ENCODE results near the gene IGFN1. TPM values are rescaled to one million over a fixed set of nuclear protein-coding genes. Genes with fewer than 3 reads are reported as not detected.
A peak's percentile ranks its signal among the peaks of the same experiment; 100 is the strongest.

IGFN1 gene
- polyA plus RNA-seq, 1 of the 3 experiments (the other 2 are of a cell fraction), result 0.18 TPM

- Histone ChIP-seq H3K4me3 (ENCODE audit: low read depth in 2 of 2, low read length in 1 of 2) (no peak overlapping the region), H3K4me1 (ENCODE audit: control insufficient read depth in 1 of 2, insufficient read depth in 2 of 2, low read depth in 1 of 2, low read length in 1 of 2) (peaks cover 1 to 10% of the 10 kb centered on the region in 2 experiments; a peak in 2 of 4 replicates), H3K79me2 (ENCODE audit: insufficient read depth) (no peaks in the 10 kb centered on the region), H3K9ac (no peak overlapping the region), H3K27me3 (ENCODE audit: insufficient read depth) (no peaks in the 10 kb centered on the region), H3F3A (replicated peaks; ENCODE audit: insufficient read depth) (no peaks in the 10 kb centered on the region), H4K20me1 (ENCODE audit: insufficient read depth) (no peaks in the 10 kb centered on the region), H3K9me2 (no peaks in the 10 kb centered on the region), H3K9me3 (no peaks in the 10 kb centered on the region), H2AFZ (ENCODE audit: low read depth) (no peak overlapping the region), H3K4me2 (no peak overlapping the region), H3K27ac (ENCODE audit: low read depth in 2 of 2, low read length in 1 of 2) (no peak overlapping the region), H3K36me3 (replicated peaks in 1 of 2; ENCODE audit: control insufficient read depth in 1 of 2, insufficient read depth in 2 of 2, low read length in 1 of 2) (no peaks in the 10 kb centered on the region)
- TF ChIP-seq POLR2AphosphoS5 (IDR thresholded peaks at IDR 0.05; ENCODE audit: low read depth, low read length), result no peak
- TF ChIP-seq ELF1 (IDR thresholded peaks at IDR 0.05), result no peak
- WGBS (ENCODE audit: low lambda C conversion rate), result 89% methylated on average over 11 of the region's 11 CpGs
- ChIA-PET POLR2A (no interaction called here), CTCF (interaction anchor here (0.6 to 9.6 kb wide), 5 partner anchors 21 to 253 kb away, joined by 3 to 99 read pairs (median 21); no protein-coding TSS in a partner anchor)
- DNase-seq, result peak; percentile 16
Observed at GRCh38 chr1:201260236-201260590, 69.6 kb downstream of the IGFN1 start.

DNA sequence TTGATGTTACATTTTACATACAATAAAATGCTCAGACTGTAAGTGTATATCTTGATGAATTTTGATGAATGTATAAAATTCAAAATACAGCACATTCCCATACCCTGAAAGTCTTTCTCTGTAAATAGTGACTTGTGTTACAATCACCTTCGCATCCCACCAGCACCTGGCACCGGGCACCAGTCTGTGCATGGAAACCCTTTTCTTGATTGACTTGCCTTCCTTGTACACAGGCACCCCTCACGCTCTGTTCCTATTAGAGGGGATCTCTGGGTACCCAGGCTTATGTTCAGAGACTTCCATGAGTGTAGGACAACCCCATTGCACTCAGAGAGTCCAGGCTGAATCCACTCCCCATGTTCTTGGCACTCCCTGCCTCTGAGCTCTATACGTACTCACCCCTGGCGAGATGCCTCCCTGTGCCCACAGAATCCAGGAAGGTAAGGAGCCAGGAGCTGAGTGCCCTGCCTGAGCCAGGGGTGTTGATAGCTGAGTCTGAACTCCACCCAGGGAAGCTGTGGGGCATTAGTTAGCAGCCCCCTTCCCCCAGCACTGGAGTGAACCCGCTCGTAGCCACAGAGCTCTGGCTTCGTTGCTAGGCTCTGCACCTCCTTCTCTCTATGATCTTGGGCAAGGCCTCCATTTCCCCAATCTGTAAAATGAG lies 70.2 kb downstream of the IGFN1 start:
- no peak overlapping the region for H3K9ac ChIP-seq
- 89% methylated on average over 8 of the region's 8 CpGs for WGBS (ENCODE audit: low lambda C conversion rate)
- CTCF ChIA-PET, result interaction anchor here (0.6 to 9.6 kb wide), 5 partner anchors 21 to 100 kb away, joined by 3 to 99 read pairs (median 21); no protein-coding TSS in a partner anchor

More for the DNA sequence above, 70.2 kb downstream of the IGFN1 start:
- Histone ChIP-seq H3K4me1 (ENCODE audit: control insufficient read depth in 1 of 2, insufficient read depth in 2 of 2, low read depth in 1 of 2, low read length in 1 of 2) (peaks cover 6 to 10% of the 10 kb centered on the region in 2 experiments; a peak in 3 of 4 replicates), H4K20me1 (ENCODE audit: insufficient read depth) (no peaks in the 10 kb centered on the region), H3K9me2 (no peaks in the 10 kb centered on the region), H3K36me3 (replicated peaks in 1 of 2; ENCODE audit: control insufficient read depth in 1 of 2, insufficient read depth in 2 of 2, low read length in 1 of 2) (no peaks in the 10 kb centered on the region), H3K27me3 (ENCODE audit: insufficient read depth) (no peaks in the 10 kb centered on the region), H3F3A (replicated peaks; ENCODE audit: insufficient read depth) (no peaks in the 10 kb centered on the region), H3K27ac (ENCODE audit: low read depth in 2 of 2, low read length in 1 of 2) (no peak overlapping the region), H3K4me3 (ENCODE audit: low read depth in 2 of 2, low read length in 1 of 2) (no peak overlapping the region), H3K79me2 (ENCODE audit: insufficient read depth) (no peaks in the 10 kb centered on the region), H3K9me3 (no peaks in the 10 kb centered on the region), H2AFZ (ENCODE audit: low read depth) (no peak overlapping the region), H3K4me2 (no peak overlapping the region)
- POLR2A ChIA-PET, result no interaction called here
- TF ChIP-seq, protein P1, sequence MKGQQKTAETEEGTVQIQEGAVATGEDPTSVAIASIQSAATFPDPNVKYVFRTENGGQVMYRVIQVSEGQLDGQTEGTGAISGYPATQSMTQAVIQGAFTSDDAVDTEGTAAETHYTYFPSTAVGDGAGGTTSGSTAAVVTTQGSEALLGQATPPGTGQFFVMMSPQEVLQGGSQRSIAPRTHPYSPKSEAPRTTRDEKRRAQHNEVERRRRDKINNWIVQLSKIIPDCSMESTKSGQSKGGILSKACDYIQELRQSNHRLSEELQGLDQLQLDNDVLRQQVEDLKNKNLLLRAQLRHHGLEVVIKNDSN (IDR thresholded peaks at IDR 0.05; ENCODE audit: borderline replicate concordance, low read depth), result no peak
- TF ChIP-seq, protein P2, sequence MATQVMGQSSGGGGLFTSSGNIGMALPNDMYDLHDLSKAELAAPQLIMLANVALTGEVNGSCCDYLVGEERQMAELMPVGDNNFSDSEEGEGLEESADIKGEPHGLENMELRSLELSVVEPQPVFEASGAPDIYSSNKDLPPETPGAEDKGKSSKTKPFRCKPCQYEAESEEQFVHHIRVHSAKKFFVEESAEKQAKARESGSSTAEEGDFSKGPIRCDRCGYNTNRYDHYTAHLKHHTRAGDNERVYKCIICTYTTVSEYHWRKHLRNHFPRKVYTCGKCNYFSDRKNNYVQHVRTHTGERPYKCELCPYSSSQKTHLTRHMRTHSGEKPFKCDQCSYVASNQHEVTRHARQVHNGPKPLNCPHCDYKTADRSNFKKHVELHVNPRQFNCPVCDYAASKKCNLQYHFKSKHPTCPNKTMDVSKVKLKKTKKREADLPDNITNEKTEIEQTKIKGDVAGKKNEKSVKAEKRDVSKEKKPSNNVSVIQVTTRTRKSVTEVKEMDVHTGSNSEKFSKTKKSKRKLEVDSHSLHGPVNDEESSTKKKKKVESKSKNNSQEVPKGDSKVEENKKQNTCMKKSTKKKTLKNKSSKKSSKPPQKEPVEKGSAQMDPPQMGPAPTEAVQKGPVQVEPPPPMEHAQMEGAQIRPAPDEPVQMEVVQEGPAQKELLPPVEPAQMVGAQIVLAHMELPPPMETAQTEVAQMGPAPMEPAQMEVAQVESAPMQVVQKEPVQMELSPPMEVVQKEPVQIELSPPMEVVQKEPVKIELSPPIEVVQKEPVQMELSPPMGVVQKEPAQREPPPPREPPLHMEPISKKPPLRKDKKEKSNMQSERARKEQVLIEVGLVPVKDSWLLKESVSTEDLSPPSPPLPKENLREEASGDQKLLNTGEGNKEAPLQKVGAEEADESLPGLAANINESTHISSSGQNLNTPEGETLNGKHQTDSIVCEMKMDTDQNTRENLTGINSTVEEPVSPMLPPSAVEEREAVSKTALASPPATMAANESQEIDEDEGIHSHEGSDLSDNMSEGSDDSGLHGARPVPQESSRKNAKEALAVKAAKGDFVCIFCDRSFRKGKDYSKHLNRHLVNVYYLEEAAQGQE (IDR thresholded peaks at IDR 0.05; ENCODE audit: low read depth, low read length), result no peak
- no peak for TF ChIP-seq CHD2 (IDR thresholded peaks at IDR 0.05; ENCODE audit: low read length, partially characterized antibody)
- no peak for TF ChIP-seq GATA2 (CRISPR knock-in tag; IDR thresholded peaks at IDR 0.05)
- no peak for TF ChIP-seq RCOR1 (IDR thresholded peaks at IDR 0.05; ENCODE audit: low read length)
- no peak for TF ChIP-seq MEF2A (IDR thresholded peaks at IDR 0.05; ENCODE audit: borderline replicate concordance, low read depth)
- TF ChIP-seq NFIC (IDR thresholded peaks at IDR 0.05; ENCODE audit: borderline replicate concordance), result no peak
- no peak for TF ChIP-seq YY1 (IDR thresholded peaks at IDR 0.05; ENCODE audit: low read depth)
- TF ChIP-seq RXRA (IDR thresholded peaks at IDR 0.05; ENCODE audit: borderline replicate concordance, low read depth), result no peak
- no peak for TF ChIP-seq EP300 (IDR thresholded peaks at IDR 0.05; ENCODE audit: borderline replicate concordance in 1 of 2, low read depth in 1 of 2, low read length in 1 of 2)
- no peak for TF ChIP-seq POLR2AphosphoS5 (IDR thresholded peaks at IDR 0.05; ENCODE audit: low read depth, low read length)
- no peak for TF ChIP-seq MXI1 (IDR thresholded peaks at IDR 0.05; ENCODE audit: low read depth, low read length)
- no peak for TF ChIP-seq TAF1 (IDR thresholded peaks at IDR 0.05; ENCODE audit: borderline replicate concordance, low read depth, low read length)
- TF ChIP-seq FOXJ3 (CRISPR knock-in tag; IDR thresholded peaks at IDR 0.05), result no peak
- TF ChIP-seq NRF1 (IDR thresholded peaks at IDR 0.05; ENCODE audit: low read depth, low read length), result no peak
- no peak for TF ChIP-seq FOXM1 (IDR thresholded peaks at IDR 0.05; ENCODE audit: low read depth)
- no peak for DNase-seq
